Endometrial microvascular endothelial cells (primary cell): Measurements from ENCODE around the gene PPA1. TPM values are rescaled to one million over a fixed set of nuclear protein-coding genes. Genes with fewer than 3 reads are reported as not detected.
"Not testable (repeated sequence)": the region's sequence is repeated elsewhere in the genome, so short reads cannot be mapped to it uniquely, and the experiment has no call there.

Source experiments
- in situ Hi-C: cut with HindIII; loops from 2 replicates; pipeline ENCODE4 v1.10.0; 2017; ENCODE audit warnings: low sequenced_read_pairs, low pct_unique_long_range_greater_than_20kb; ENCODE audit errors: inconsistent ontology term
- total RNA-seq: library from RNA; depleted of rRNA; stranded (reverse); fragments of >200 nt; gene quantifications from one replicate; pipeline ENCODE4 v1.2.3, GENCODE V29; 2015; ENCODE audit errors: inconsistent ontology term

PPA1 gene
- total RNA-seq, 1 donor from 2014 or later, result 222 TPM

- in situ Hi-C loops, result no loop called here
These were observed 9.5 kb downstream of the PPA1 start for GRCh38 chr10:70223728-70224127.

- in situ Hi-C loops, result not testable (repeated sequence)
These were observed 10.3 kb downstream of the PPA1 start for GRCh38 chr10:70222811-70223447.

GRCh38 chr10:70222340-70222794, 10.9 kb downstream of the PPA1 start:
- in situ Hi-C loops, result no loop called here

GRCh38 chr10:70221030-70221429, 12.2 kb downstream of the PPA1 start:
- in situ Hi-C loops, result no loop called here

GRCh38 chr10:70212879-70213278, 20.4 kb downstream of the PPA1 start:
- in situ Hi-C loops, result no loop called here

- in situ Hi-C loops, result no loop called here
These were observed 21.0 kb downstream of the PPA1 start for GRCh38 chr10:70212277-70212676.

- in situ Hi-C loops, result no loop called here
These were observed 26.5 kb downstream of the PPA1 start for GRCh38 chr10:70206762-70207161.

GRCh38 chr10:70201105-70201504, 32.1 kb downstream of the PPA1 start:
- in situ Hi-C loops, result no loop called here

GRCh38 chr10:70198696-70199466, 34.3 kb downstream of the PPA1 start:
- in situ Hi-C loops, result no loop called here

- in situ Hi-C loops, result no loop called here
These were observed 35.8 kb downstream of the PPA1 start for GRCh38 chr10:70197235-70197945.

- in situ Hi-C loops, result no loop called here
These were observed 39.8 kb downstream of the PPA1 start for GRCh38 chr10:70193391-70193844.

GRCh38 chr10:70192326-70192968, 40.8 kb downstream of the PPA1 start:
- in situ Hi-C loops, result no loop called here

- in situ Hi-C loops, result no loop called here
These were observed 41.3 kb downstream of the PPA1 start for GRCh38 chr10:70191972-70192305.

- in situ Hi-C loops, result no loop called here
These were observed 41.9 kb downstream of the PPA1 start for GRCh38 chr10:70191161-70191971.

GRCh38 chr10:70190581-70190980, 42.6 kb downstream of the PPA1 start:
- in situ Hi-C loops, result no loop called here

- in situ Hi-C loops, result no loop called here
These were observed 43.1 kb downstream of the PPA1 start for GRCh38 chr10:70190102-70190501.

GRCh38 chr10:70188768-70189167, 44.5 kb downstream of the PPA1 start:
- in situ Hi-C loops, result no loop called here

GRCh38 chr10:70186571-70186970, 46.7 kb downstream of the PPA1 start:
- in situ Hi-C loops, result no loop called here

GRCh38 chr10:70186090-70186489, 47.1 kb downstream of the PPA1 start:
- in situ Hi-C loops, result no loop called here
